Measurements from ENCODE around the gene FBXO47.
"Not testable (repeated sequence)": the region's sequence is repeated elsewhere in the genome, so short reads cannot be mapped to it uniquely, and the experiment has no call there.

The FBXO47 gene

GRCh38 chr17:38920374-38921291 lies 46.6 kb downstream of the FBXO47 start:
- DNase-seq, result no peak

DNA sequence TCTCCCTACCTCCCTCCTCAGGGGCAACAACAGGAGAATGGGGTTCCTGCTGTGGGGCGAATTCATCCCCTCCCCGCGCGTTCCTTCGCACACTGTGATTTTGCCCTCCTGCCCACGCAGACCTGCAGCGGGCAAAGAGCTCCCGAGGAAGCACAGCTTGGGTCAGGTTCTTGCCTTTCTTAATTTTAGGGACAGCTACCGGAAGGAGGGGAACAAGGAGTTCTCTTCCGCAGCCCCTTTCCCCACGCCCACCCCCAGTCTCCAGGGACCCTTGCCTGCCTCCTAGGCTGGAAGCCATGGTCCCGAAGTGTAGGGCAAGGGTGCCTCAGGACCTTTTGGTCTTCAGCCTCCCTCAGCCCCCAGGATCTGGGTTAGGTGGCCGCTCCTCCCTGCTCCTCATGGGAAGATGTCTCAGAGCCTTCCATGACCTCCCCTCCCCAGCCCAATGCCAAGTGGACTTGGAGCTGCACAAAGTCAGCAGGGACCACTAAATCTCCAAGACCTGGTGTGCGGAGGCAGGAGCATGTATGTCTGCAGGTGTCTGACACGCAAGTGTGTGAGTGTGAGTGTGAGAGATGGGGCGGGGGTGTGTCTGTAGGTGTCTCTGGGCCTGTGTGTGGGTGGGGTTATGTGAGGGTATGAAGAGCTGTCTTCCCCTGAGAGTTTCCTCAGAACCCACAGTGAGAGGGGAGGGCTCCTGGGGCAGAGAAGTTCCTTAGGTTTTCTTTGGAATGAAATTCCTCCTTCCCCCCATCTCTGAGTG lies 47.7 kb downstream of the FBXO47 start:
- DNase-seq, result no peak

DNA sequence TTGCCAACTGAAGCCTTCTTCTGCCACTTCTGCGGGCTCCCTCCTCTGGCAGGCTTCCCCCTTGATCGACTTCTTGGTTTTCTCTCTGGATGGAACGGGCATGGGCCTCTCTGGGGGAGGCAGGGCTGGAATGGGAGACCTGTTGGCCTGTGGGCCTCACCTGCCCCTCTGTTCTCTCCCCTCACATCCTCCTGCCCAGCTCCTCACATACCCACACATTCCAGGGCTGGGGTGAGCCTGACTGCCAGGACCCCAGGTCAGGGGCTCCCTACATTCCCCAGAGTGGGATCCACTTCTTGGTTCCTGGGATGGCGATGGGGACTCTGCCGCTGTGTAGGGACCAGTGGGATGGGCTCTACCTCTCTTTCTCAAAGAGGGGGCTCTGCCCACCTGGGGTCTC lies 48.3 kb downstream of the FBXO47 start:
- DNase-seq, result no peak

DNA sequence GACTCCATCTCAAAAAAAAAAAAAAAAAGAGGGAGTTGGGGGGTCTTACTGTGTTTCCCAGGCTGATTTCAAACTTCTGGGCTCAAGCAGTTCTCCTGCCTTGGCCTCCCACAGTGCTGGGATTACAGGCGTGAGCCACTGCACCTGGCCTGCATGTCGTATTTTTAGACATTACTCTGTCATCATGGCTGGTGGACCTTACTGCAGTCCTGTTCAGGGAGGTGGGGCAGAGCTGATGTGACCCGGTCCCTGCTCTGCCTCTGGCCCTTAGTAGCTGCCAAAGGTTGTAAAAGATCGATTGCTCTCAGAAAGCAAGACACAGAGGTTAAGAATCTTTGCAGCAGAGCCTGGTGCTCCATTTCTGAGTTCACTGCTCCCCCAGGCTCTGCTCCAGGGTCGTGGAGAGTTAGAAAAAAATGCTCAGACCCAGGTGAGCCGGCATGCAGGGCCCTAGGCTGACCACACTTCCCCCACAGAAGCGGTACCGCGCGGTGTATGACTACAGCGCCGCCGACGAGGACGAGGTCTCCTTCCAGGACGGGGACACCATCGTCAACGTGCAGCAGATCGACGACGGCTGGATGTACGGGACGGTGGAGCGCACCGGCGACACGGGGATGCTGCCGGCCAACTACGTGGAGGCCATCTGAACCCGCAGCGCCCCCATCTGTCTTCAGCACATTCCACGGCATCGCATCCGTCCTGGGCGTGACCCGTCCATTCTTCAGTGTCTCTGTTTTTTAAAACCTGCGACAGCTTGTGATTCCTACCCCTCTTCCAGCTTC lies 48.9 kb downstream of the FBXO47 start:
- DNase-seq, result no peak

DNA sequence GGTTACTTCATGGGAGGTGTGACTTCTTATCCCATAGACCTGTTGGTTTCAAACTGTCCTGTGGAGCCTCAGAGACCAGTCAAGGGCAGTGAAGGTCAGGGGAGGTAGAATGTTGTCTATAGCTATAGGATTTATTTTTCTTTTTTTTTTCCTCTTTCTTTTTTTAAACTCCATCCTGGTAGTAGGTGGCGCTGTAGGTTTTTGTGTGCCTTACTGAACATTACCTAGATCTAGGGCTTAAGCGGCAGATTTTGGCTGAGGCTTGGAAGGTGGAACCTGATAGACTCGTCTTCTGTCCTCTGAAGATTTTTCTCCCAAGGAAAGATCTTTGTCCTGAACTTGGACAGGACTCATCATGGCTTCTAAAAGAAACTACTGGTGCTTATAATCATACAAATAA lies 49.9 kb downstream of the FBXO47 start:
- no peak for DNase-seq

GRCh38 chr17:38916771-38917170 lies 50.4 kb downstream of the FBXO47 start:
- no peak for DNase-seq

DNA sequence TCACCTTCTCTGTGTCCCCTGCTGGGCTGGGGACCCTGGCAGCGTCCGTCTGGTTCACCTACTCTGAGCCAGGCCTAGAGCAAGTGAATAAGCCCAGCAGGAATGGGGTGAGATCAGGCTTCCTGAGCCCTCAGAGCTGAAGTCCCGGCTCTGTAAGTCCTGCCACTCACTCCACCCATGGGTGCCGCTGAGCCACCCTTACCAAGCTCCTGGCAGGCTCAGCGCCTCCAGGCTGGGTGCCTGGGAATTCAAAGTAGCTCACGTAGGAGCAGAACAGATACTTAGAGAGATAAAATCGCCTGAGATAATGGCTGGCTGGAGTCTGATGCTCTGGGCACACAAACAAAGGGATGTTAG lies 51.6 kb downstream of the FBXO47 start:
- no peak for DNase-seq

GRCh38 chr17:38914741-38915638 lies 52.2 kb downstream of the FBXO47 start:
- no peak for DNase-seq

GRCh38 chr17:38912221-38912813 lies 54.9 kb downstream of the FBXO47 start:
- DNase-seq, result peak; percentile 0

DNA sequence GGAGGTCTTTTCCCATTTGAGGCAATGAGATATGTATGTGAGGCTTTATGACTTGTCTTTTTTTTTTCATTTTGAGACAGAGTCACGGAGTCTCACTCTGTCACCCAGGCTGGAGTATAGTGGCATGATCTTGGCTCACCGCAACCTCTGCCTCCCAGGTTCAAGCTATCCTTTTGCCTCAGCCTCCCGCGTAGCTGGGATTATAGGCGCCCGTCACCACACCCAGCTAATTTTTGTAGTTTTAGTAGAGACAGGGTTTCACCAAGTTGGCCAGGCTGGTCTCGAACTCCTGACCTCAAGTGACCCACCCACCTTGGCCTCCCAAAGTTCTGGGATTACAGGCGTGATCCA lies 55.5 kb downstream of the FBXO47 start:
- not testable (repeated sequence) for DNase-seq

- DNase-seq, result no peak
These were observed 56.0 kb downstream of the FBXO47 start for GRCh38 chr17:38911081-38911730.

DNA sequence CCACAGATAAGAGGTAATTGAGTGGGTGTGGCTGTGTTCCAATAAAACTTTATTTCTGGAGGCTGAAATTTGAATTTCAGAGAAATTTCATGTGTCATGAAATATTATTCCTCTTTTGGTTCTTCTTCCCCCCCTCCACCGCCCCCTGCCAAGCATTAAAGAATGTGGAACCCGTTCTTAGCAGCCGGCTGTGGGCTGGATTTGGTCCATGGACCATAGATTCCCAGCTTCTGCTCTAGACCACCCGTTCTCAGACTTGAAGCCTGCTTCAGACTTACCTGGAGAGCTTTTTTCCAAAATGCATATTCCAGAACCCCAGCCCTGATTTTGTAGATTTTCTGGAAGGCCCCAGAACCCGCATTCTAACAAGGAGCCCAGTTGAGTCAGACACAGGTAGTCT lies 56.9 kb downstream of the FBXO47 start:
- DNase-seq, result no peak

- DNase-seq, result no peak
These were observed 58.5 kb downstream of the FBXO47 start for GRCh38 chr17:38908676-38909181.

DNA sequence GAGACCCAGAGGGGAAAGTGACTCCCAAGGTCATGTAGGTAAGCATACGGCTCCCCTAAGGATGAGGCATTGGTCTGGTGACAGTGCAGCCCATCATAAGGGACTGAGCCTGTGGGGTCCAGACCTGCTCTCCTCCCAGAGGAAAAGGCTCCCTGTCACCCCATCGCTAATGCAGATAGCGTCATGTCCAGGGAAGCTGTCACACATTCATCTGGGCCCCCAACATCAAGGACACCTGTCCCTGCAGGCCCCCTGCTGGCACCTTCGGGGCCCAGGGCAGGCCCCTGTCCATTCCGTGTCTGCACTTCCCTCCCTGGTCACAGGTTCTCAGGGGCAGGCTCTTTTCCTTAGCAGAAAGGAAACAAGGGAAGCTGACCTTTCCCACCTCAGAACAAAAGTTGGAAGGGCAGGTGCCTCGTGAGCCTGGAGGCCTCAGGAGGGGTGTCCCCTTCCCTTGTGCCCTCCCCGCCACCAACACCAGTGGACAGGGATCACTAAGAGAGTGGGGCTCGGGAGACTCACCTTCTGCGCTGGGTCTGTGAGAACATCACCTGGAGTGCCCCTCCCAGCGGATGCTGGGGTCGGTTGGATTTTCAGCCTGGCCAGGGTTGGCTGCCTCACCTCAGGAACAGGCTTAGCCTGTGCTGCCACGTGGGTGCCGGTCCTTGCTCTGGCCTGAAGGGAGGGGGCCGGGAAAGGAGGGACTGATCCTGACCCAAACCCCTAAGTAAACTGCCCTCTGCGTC lies 59.1 kb downstream of the FBXO47 start:
- DNase-seq, result no peak

GRCh38 chr17:38906460-38907228 lies 60.6 kb downstream of the FBXO47 start:
- DNase-seq, result no peak

GRCh38 chr17:38905375-38905774 lies 61.8 kb downstream of the FBXO47 start:
- no peak for DNase-seq

DNA sequence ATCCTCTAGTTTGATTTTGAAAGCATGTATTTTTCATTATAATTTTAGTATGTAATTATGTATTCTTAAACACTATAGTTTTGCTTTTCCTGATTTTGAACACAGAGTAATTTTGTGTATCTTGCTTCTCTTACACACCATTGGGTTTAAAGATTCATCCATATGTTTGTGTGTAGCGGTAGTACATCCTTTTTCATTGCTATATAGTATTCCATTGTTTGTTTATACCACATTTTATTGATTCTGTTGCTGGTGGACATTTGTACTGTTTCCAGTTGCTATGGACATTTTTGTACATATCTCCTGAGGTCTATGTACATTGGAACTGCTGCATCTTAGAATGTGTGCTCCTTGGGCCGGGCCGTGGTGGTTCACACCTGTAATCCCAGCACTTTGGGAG lies 62.3 kb downstream of the FBXO47 start:
- DNase-seq, result no peak

GRCh38 chr17:38903404-38903803 lies 63.8 kb downstream of the FBXO47 start:
- no peak for DNase-seq

DNA sequence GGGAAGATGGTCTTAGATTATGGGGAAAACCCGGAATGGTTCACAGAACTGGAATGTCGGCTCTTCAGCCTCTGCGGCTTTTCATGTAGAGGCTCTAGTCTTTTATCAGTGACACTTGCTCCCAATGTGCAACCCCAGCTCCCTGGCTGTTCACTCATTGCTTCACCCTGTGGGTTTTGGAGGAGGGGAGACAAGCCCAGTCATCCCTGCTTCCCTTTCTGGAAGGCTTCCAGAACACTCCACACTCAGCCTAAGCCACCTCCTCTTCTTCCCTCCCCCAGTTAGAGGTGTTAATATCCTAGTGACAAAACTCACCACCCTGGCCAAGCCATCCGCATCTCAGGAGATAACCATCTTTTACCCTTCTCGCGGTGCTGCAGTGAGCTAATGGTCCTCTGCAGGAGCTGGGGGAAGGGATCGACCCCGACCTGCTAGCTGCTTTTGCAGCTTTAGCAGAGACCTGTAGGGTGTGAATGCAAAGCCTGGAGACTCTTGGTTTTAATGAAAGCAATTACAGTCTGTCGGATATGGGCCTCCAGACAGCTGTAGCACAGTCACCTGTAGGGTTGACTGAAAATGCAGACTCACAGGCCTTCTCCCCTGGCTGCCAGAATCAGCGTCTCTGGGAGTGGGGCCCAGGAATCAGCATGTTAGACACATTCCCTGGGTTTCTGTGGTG lies 66.1 kb downstream of the FBXO47 start:
- no peak for DNase-seq

Data from stimulated activated CD4-positive, alpha-beta T cell treated with anti-CD3 and anti-CD28 coated beads, Interleukin-15, amount 100 ng/mL, for 24 hours (primary cell).